HG03432 (cell line): ENCODE results near the gene INSIG2.

Experiments
- ATAC-seq: cut with Tn5 transposase; IDR thresholded peaks from one replicate; pipeline ENCODE4 v1.9.1; 2021; ENCODE audit warnings: mild to moderate bottlenecking, moderate library complexity; ENCODE audit not compliant: unreplicated experiment

Gene INSIG2

DNA sequence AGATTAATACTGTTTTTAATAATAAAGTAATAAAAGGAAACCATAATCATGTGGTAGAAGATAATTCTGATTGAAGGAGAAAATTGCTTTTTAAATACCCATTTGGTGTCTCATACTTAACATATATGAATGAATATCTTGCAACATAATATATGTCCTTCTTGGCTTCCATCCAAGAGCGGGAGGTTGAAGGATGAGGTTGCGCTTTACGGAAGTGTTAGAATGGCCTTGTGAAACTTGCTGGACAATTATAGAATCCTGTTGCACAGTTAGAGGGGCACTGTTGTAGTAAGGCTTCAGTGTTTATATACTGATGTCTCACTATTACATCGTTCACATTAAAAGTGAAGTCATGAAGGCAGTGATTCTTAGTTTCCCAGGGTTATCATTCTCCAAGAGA is 9.4 kb downstream of the INSIG2 start:
- no peak for ATAC-seq

DNA sequence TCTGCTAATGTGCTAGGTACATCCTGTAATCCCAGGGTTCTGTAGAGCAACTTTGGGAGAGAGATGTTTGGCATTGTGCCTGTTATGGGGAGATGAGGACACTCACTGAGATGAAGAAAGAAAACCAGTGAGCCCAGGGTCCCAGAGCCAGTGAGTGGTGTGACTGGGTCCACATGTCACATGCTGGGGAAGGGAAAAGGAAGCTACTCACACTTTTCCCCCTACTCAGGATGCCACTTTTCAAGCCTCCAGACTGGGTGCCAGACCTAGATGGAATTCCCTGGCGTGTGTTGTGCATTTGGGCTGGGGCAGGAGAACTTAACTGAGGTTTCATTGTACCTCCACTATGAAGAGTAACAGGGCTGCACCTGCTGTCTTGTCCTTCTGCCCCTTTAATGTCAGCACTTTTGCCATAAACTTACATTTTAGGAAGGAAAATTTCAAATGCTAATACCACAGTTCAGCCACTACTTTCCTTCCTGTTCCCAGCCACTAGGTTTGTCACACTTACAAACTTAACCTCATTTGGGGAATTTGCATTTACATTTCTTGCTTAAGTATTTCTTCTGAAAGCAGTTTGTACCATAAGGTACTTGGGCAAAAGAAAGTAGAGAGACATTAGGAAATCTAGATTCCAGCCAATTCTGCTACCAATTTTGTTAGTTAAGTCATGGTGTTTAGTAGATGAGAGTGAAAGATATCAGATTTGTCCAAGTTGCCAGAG is 10.2 kb downstream of the INSIG2 start:
- ATAC-seq = no peak

DNA sequence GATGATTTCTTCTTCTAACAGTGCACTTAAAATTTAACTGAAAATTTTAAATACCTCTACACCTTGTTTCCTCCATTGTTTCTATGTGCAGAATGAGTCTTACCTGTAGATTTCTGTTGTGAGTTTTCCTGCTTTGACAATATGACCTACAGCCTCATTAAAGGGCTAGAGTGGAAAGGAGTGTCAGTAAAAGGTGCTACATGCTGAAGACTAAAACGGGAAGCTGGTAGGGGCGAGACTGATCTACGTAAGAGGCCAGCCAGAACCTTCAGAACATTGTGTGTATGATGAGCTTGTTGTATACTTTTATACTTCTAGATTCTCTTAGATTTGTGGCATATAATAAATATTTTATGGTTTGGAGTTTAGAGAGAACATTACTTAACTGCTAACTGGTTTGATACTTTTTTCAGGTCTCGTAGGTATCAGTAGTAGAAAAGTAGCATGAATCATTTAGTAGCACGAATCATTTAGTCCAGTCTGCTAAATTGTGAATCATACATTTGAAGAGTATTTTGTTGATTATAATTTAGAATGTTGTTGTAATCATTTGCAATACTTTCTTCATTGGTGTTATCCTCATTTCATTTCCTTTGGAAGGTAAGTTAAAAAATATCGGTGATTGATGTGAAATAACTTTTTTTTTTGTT is 14.3 kb downstream of the INSIG2 start:
- ATAC-seq = no peak

DNA sequence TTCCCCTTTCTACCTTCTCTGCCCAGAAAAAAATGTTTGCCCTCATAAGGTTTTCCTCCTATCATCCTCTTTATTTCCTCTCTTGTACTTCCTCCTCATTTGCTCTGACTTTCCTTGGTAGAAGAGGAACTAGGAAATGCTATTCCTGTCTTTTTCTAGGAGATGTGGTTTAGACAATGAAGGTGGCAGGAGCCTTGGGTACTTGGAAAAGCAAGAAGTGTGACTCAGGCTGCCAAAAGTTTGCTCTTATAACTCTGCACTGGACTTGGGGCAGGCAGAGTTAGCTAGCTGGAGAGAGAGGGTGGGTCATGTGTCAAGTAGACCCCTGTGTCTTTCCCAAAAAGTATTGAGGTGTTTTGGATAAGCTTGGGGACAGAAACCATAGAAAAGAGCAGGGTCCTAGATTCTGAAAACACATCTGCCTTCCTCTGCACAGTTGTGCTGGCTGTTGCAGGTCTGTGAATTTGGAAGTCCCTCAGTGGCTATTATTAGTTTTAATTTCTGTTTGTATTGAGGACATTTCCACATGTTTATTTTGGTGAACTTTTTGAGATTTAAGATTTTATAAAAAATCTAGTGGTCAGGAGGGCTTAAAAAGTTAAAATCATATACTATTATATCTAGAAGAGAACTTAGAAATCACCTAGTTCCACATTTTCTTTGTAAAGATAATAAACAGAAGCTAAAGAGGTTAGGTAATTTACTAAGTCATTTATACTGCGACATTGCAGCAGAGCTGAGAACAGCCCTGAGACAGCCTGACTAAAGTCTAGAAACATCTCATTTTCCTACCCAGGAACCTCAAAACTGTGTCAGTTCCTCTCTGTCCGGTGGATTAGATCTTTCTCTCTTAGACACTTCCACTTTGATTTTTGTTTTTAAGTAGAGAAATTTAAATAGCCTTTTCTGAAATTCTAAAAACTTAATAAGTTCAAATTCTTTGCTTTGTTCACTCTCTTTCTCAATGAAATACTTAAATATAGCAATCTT is 16.0 kb downstream of the INSIG2 start:
- ATAC-seq = peak; percentile 98

DNA sequence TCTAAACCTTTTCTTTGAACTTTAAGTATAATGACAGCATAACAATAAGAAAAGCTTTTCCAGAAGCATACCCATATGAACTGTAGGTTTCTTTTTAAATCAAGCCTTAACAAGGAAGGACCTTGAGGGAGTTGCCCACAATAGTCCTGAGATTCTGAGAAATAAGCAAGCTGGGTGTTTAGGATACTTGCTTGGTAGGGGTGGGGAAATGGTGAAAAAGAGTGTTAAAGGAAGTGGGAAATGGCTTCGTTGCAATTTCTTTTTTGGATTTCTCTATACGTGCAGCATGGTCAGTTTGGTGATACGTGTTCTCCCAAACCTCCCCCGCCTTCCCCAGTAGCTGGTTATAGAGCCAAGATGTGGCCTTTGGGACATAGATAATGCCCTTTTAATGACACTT is 17.2 kb downstream of the INSIG2 start:
- no peak for ATAC-seq

DNA sequence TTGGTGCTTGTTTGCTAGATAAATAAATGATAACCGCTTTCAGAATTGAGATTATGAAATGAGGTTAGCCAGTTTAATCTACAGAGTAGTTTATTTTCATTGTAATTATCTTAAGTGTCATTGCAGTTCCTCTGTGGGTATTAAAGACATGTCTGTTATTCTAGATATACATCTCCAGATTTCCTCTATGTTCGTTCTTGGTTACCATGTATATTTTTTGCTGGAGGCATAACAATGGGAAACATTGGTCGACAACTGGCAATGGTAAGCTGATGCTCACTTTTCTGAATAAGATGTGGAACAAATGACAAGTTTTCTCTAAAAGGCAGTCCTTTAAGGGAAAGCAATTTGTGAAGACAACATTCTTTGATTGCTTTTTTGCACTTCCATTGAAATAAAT is 18.7 kb downstream of the INSIG2 start:
- no peak for ATAC-seq

DNA sequence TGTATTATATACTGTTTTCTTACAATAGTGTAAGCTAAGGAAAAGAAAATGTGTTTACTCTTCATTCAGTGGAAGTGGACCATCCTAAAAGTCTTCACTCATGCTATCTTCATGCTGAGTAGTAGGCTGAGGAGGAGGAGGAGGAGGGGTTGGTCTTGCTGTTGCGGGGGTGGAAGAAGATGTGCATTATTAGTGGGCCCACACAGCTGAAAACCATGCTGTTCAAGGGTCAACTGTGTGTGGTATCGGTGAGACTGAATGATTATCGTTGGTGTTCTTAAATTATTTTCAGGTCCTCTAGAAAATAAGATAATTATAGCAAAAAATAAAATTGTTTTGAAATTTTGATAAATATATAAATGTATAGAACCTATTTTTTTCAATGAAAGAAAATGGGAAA is 22.0 kb downstream of the INSIG2 start:
- ATAC-seq = no peak

DNA sequence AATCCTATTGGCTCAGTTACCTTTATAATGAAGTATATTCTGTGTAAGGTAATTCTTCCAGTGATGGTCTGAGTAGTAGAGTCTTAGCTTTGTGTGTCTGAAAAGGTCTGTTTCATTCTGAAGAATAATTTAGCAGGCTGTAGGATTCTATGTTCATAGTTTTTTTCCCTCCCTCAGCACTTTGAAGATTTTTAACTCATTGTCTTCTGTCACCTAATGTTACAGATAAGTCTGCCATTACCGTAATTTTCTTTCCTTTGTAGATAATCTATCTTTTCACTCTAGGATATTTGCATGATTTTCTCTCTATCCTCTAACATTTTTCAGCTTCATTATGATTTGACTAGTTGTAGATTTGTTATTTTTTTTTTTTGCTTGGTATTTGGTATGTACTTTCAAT is 22.7 kb downstream of the INSIG2 start:
- no peak for ATAC-seq

DNA sequence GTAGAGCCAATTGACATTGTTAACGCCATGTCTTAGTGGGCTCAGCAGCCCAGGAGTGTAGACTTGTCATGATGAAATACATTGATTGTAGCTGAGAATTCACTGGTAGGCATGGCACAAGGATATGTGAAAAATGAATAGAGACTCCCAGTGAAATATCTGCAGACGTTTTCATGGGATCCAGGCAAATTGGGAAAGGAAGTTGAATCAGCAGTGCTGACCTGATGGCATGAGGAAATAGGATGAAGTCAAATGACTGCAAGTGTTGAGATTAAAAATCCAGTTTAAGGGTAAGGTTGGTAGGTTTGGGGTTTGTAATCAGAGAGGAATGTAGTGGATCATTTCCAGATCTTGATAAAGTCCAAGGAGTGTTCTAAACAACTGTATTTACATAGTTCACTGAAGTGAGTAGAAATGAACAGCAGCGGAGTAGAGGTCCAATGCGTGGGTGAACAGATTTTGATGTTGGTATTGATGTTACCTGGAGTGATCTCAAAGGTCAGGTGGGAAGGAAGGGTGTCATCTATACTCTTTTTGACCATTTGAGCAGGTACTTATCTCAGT is 24.6 kb downstream of the INSIG2 start:
- ATAC-seq = no peak

DNA sequence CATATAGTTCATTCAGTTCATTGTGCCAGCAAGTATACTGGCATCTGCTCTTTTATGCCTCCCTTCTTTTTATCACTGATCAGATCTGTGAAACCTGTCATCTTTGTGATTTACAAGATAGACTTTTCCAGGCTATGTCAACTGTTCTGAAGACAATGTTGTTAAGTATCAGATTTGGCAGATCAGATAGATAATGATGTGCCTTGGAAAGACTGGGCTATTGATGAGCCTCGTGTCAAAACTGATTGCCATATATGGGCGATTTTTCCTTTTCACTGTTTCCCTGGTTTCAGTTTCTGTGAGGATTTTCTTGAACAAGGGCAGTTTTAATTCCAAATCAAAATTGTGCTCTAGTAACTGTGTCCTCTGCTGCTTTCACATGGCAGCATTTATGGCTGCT is 26.6 kb downstream of the INSIG2 start:
- ATAC-seq = no peak

DNA sequence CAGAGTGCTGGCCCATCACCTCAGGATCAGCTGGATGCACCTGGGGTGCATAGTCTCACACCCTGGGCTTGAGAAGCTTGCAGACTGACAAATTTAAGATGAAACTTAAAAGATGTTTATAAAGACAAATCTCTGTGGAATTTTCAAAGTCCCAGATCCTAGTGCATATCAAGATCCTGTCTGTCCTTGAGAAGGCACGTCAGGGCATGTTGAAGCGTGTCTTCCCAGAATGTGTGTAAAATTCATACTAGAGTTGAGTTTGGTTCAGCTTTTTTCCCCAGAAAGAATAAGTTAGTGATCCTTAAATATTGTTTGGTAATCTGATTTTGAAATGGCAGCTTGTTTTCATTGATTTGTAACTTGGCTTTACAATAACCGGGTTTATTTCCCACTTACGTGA is 27.5 kb downstream of the INSIG2 start:
- no peak for ATAC-seq

DNA sequence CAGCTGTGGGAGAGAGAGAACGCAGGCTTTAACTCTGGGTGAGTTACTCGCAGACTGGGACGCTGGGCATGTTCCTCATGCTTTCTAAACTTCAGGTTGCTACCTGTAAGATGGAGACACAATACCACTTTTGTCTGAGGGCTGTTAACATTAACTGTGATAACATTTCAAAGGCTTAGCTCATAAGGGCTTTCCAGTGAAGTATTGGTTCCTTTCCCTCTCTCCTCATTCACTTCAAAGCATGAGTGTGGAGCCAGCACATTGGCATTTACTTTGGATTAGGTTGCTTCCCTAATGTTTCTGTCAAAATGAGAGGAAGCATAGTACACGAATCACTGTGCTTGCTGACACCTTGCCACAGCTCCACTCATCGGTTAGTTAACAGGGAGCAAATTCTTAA is 30.2 kb downstream of the INSIG2 start:
- no peak for ATAC-seq

DNA sequence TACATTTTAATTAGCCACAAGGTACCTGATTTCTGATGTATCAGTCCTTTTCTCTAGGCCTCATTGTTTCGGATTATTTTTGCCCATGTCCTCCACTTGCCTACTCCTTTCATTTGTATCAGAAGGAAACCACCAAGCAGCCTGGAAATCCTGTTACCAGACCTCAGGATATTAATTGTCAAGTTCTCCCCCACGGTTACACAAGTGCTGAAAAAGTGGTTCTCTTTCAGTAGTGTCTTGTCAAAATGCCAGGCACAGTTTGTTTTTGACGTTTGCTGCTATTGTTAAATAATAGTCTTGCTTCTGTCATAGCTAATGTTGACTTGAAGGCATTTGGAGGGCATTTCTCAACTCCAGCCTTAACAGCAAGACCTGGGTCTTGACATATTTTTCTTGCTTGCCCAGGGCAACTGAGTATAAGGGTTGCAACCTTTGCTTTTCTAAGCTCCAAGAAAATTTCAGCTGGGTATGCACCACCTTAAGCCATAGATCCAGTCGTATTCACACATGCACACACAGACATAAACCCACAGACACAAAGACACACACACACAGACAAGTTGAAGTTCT is 31.0 kb downstream of the INSIG2 start:
- no peak for ATAC-seq

DNA sequence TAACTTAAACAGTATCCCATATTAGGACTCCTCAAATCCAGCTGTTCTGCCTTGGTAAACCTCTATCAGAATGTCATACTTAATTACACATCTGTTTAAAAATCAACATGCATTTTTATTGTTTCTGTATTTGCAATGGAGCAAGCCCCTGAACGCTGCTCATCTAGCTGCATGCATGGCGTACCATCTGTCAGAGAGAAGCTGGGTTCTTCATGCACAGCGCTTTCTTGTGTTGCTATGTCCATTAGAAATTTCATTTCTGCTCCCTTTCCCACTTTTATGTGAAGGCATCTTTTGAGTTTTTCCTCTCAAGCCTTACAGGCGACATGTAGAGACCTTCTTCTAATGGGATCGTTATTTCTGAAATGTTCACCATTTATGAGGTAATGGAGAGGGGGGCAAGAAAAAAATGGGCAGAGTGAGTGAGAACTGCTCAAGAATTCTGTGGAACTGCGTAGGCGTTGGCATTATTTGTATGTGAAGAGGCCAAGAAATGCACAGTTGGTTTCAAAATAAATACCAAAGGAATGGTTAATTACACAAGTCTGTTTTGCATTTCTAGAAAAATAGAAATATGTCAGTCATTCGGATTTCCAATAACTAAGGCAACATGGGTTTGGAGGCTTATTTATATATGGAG is 31.6 kb downstream of the INSIG2 start:
- ATAC-seq = no peak

DNA sequence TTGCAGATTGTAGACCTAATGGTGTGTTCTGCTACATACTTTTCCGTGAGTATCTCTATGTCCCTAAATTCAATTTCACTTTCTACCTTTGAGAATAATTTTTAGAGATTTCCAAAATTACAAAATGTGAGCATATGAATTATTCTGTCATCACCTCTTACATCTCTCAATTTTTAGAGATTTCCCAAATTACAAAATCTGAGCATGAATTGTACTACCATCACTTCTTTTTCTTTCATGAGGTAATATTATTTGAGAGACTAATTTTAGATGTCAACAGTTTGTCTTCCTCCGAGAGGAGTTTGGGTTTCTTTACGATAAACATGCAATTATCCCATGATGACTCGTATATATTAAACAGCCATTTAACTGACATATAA is 32.1 kb downstream of the INSIG2 start:
- no peak for ATAC-seq

DNA sequence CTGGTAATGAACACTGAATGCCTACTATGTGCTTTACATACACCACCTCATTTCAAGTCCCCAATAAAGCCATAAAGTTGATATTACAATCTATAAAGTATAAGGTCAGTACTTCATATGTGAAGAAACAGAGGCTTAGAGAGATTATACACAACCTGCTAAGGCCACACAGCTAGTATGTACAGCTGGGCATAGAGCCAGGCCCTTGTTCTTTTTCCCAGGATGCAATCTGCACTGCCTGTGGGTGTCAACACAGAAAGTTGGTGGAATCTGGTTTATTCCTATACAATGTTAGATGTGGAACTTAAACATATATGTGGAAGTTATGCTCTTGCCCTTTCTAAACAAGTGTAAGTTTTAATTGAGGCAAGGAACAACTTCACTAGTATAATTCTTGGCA is 32.8 kb downstream of the INSIG2 start:
- no peak for ATAC-seq

DNA sequence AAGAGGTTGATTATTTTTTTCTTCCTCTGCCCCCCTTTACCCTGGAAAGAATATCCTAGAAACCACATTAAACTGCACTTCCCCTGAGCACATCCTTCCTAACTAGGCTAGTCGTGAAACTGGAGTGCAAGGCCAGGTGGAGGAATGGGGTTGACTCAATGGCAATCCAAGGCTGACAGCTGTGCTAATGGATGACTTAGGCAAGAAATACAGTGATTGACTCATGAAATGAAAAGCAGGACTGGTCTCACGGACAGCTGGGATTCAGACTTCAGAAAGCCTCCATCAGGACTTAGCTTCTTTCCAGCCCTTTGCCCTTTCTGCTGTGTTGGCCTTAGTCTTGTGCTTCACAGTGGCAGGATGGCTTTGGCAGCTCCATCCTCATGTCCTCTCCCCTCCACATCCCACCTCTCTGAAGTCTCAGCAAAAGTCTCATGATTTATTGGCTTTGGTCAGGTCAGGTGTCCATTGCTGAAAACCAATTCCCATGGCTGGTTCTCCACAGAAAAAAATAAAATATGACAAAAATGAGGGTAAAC is 33.8 kb downstream of the INSIG2 start:
- ATAC-seq = no peak

DNA sequence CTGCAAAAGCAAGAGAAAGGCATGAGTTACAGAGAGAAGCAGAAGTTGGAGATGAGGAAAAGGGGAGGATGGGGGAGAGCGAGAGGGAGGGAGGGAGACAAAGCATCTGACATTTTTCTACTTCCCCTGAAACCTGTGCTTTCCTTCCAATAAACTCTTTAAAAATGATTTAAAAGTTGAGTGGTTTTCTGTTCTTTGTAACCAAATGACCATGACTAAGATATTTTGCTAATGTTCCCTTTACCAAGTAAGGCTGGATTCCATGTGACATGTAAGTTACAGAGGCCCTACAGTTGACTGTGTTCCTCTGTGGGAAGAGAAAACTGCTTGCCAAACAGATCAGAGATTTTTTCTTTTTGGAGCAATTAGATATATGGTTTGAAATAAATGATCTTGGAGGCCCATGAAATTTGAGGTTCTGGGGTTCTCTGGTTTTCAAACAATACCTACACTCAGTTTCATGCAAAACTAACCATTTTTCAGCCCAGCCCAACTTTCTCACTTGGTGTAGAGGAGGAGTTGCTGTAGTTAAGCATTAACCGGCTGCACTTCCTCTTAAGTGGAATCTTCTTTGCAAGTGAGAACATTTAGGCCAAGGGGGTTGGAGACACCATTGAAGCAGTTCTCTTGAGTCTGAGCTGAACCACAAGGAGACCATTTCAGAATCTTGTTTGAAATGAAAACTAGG is 34.5 kb downstream of the INSIG2 start:
- ATAC-seq = peak; percentile 96

DNA sequence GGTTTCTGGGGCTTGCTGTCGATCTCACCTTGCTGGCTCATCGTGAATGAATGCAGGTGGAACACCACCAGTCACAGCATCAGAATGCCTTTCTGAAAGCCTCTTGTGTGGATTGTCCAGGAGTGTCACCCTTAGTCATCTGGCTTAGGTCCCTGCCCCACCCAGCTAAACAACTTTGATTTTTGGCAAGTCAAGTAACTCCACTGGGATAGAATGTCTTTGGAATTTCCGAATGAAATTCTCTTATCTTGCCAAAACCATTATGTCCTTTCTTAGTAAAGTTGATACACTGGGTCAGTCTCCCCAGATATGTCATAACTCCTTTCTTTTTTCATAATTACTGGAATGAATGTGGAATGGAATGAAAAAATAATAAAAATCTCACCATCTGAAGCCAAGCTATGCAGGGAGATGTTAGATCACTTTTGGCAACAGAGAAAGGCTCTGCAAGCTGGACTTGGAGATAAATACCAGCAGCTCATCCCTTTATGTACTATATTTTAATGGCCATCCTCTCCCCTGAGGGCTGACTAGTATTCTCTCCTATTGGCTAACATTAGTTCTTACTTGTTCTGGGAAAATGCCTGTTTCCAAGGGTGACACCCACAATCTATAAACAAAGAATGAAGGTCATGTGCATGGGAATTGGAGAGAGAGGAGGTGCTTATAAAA is 35.4 kb downstream of the INSIG2 start:
- ATAC-seq = no peak
